Neural cell (in vitro differentiated cells): ENCODE data around the gene KMT2E.

ENCODE experiments used
- CTCF ChIP-seq: fragments of 450-650 bp; IDR thresholded peaks from 2 replicates; pipeline ENCODE4 v1.5.1; 2014; ENCODE audit warnings: antibody characterized with exemption, mild to moderate bottlenecking, moderate library complexity; ENCODE audit not compliant: poor library complexity, severe bottlenecking
- EP300 ChIP-seq: fragments of 450-650 bp; conservative IDR thresholded peaks from 2 replicates; pipeline ENCODE4 v1.6.1; 2014; ENCODE audit warnings: antibody characterized with exemption, mild to moderate bottlenecking, moderate library complexity; ENCODE audit not compliant: poor library complexity, severe bottlenecking
- EZH2 ChIP-seq: fragments of 200-600, 300-800 bp; shearing (Covaris generic), sonication (generic); IDR thresholded peaks from 2 replicates; pipeline ENCODE4 v1.6.1; 2014; ENCODE audit warnings: antibody characterized with exemption, low read length, borderline replicate concordance, mild to moderate bottlenecking; ENCODE audit not compliant: insufficient read depth, poor library complexity, severe bottlenecking
- MXI1 ChIP-seq: fragments of 450-650 bp; conservative IDR thresholded peaks from 2 replicates; pipeline ENCODE4 v1.6.1; 2014; ENCODE audit warnings: antibody characterized with exemption, mild to moderate bottlenecking; ENCODE audit not compliant: poor library complexity, severe bottlenecking
- POLR2AphosphoS5 ChIP-seq: IDR thresholded peaks from 2 replicates; pipeline ENCODE4 v1.6.1; 2012
- RAD21 ChIP-seq: fragments of 450-650 bp; conservative IDR thresholded peaks from 2 replicates; pipeline ENCODE4 v1.6.1; 2014; ENCODE audit warnings: antibody characterized with exemption, mild to moderate bottlenecking, moderate library complexity
- REST ChIP-seq: IDR thresholded peaks from 2 replicates; pipeline ENCODE4 v1.6.1; 2012; ENCODE audit warnings: borderline replicate concordance
- TAF1 ChIP-seq: IDR thresholded peaks from 2 replicates; pipeline ENCODE4 v1.6.1; 2012; ENCODE audit warnings: low read depth

DNA sequence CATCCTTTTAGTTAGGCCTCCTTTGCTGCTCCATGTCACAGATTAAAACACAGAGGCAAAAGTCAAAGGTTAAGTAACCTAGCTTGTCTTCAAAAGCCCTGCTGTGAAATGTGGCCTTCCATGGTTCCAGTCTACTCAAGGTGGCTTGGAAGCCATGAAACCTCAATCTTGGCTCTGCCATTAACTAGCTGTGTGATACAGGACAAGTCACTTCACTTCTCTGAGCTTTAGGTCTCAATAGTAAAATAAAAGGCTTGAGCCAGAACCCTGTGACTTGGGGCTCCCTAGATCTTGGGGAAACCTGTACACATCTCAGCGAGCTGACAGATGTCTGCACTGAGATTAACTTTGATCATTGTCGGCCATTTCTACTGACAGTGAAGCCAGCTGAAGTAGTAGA is 48.0 kb upstream of the KMT2E start:
- TF ChIP-seq CTCF, result no peak
- TF ChIP-seq EP300, result no peak
- no peak for TF ChIP-seq EZH2
- no peak for TF ChIP-seq REST
- no peak for TF ChIP-seq POLR2AphosphoS5
- no peak for TF ChIP-seq MXI1
- no peak for TF ChIP-seq RAD21
- TF ChIP-seq TAF1, result no peak
